GM21576 (cell line): ENCODE measurements around the gene FAM53A.
"Not testable (repeated sequence)": the region's sequence is repeated elsewhere in the genome, so short reads cannot be mapped to it uniquely, and the experiment has no call there.

Experiments
- ATAC-seq: cut with Tn5 transposase; IDR thresholded peaks from one replicate; pipeline ENCODE4 v1.9.1; 2021; ENCODE audit warnings: mild to moderate bottlenecking, moderate library complexity; ENCODE audit not compliant: unreplicated experiment

The FAM53A gene

GRCh38 chr4:1641671-1642070 lies 42.4 kb downstream of the FAM53A start:
- ATAC-seq: no peak

GRCh38 chr4:1640716-1641503 lies 43.2 kb downstream of the FAM53A start:
- not testable (repeated sequence) for ATAC-seq

- ATAC-seq: no peak
These were observed 43.9 kb downstream of the FAM53A start for GRCh38 chr4:1640190-1640589.

- no peak for ATAC-seq
These were observed 44.7 kb downstream of the FAM53A start for GRCh38 chr4:1639299-1639868.

GRCh38 chr4:1638873-1639272 lies 45.2 kb downstream of the FAM53A start:
- no peak for ATAC-seq

GRCh38 chr4:1638272-1638598 lies 45.9 kb downstream of the FAM53A start:
- ATAC-seq: no peak

- no peak for ATAC-seq
These were observed 46.4 kb downstream of the FAM53A start for GRCh38 chr4:1637580-1638271.

- no peak for ATAC-seq
These were observed 47.5 kb downstream of the FAM53A start for GRCh38 chr4:1636490-1637211.

GRCh38 chr4:1635464-1635863 lies 48.6 kb downstream of the FAM53A start:
- no peak for ATAC-seq

- no peak for ATAC-seq
These were observed 50.1 kb downstream of the FAM53A start for GRCh38 chr4:1633993-1634392.

- ATAC-seq: no peak
These were observed 51.7 kb downstream of the FAM53A start for GRCh38 chr4:1632109-1633104.

- ATAC-seq: no peak
These were observed 53.0 kb downstream of the FAM53A start for GRCh38 chr4:1631136-1631535.

- ATAC-seq: no peak
These were observed 53.8 kb downstream of the FAM53A start for GRCh38 chr4:1630266-1630665.

- ATAC-seq: no peak
These were observed 54.4 kb downstream of the FAM53A start for GRCh38 chr4:1629699-1630083.

GRCh38 chr4:1628892-1629698 lies 55.0 kb downstream of the FAM53A start:
- ATAC-seq: no peak

GRCh38 chr4:1627417-1628313 lies 56.4 kb downstream of the FAM53A start:
- no peak for ATAC-seq

- ATAC-seq: no peak
These were observed 57.2 kb downstream of the FAM53A start for GRCh38 chr4:1626941-1627340.

GRCh38 chr4:1626151-1626550 lies 58.0 kb downstream of the FAM53A start:
- no peak for ATAC-seq
